ENCODE results near the gene SIGLEC7. TPM values are rescaled to one million over a fixed set of nuclear protein-coding genes. Genes with fewer than 3 reads are reported as not detected.
A peak's percentile ranks its signal among the peaks of the same experiment; 100 is the strongest.

Gene SIGLEC7
- total RNA-seq, 1 donor from 2014 or later = 2.0 TPM

DNA sequence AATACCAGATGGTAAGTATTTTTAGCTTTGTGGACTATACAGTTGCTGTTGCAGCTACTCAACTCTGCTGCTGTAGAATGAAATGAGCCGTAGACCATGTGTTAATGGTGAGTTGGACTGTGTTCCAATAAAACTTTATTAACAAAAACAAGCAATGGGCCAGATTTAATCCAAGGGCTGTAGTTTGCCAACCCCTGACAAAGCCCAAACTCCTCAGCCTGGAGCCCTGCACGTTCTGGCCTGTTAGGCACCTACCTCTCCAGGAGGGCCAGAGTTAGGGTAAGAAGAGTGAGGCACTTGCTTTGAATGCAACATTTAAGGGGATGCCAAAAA lies 46.1 kb downstream of the SIGLEC7 start:
- peak; percentile 15 for DNase-seq (ENCODE audit: low spot score)
- intact Hi-C loops (cut with DNase I) = no loop called here
- ATAC-seq = no peak

DNA sequence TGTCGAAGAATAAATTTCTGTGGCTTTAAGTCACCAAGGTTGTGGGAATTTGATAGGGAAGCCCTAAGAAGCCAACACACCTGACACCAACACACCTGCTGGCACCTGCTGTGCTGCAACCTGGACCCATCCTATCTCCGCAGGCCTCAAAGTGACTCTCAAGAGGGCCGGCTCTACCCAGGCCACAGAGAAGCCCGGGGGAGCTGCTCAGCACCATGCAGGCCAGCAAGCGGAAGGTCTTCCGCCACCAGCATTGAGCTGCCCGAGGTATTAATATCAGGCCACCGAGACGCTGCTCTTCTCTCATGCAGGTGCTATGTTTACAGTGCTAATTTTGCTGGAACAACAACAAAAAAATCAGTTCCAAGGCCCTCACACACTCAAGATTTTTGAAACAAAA lies 50.6 kb downstream of the SIGLEC7 start:
- ATAC-seq (no peak), DNase-seq (ENCODE audit: low spot score) (peak; percentile 15)
- intact Hi-C loops (cut with DNase I) = no loop called here

DNA sequence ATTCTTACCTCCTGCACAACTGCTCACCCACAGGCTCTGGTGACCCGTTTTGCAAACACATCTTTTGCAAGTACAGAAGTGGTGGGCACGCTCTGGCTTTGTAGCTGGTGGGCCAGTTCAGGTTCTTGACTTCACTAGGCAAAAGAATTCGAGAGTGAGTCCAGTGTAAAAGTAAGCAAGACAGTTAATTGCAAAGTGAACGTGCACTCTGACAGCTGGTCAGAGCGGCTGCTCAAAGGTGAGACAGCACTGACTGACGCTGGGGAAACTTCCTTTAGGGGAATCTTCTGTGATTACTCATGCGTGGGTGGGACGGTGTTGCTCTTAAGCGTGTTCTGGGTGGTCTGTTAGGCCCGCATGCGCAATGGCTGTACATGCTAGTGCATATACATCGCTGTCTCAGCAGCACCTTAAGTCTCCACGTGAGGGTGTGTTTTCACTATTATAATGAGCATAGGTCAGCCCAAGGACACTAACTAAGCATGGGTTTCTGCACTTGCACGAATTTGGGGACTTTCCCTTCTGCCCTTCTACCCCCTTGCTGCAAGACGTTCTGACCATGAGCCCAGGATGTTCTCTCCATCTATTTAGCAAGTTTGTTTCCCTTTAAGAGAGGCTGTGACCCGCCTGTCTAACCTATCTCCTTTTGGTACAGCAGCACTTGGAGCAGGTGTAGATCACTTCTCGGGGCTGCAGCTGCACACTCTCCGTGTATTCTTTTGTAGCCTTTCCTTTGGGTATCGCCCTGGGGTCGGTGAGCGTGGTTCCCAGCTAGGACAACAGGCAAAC lies 52.6 kb downstream of the SIGLEC7 start:
- DNase-seq (ENCODE audit: low spot score) (no peak), ATAC-seq (no peak)
- intact Hi-C loops (cut with DNase I) = no loop called here

DNA sequence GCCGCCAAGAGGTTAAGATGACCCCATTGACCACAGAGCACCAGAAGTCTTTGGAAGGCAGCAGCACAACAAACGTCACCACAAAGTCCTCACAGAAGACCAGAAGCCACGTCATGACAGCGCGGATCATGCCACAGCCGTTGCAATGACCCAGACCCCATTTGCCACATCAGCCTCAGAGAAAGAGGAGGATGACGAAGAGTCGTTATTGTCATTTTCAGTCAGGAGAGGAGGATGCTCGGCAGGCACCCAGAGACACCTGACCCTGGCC lies 53.1 kb downstream of the SIGLEC7 start:
- DNase-seq (ENCODE audit: low spot score) (no peak), ATAC-seq (no peak)
- intact Hi-C loops (cut with DNase I) = no loop called here

DNA sequence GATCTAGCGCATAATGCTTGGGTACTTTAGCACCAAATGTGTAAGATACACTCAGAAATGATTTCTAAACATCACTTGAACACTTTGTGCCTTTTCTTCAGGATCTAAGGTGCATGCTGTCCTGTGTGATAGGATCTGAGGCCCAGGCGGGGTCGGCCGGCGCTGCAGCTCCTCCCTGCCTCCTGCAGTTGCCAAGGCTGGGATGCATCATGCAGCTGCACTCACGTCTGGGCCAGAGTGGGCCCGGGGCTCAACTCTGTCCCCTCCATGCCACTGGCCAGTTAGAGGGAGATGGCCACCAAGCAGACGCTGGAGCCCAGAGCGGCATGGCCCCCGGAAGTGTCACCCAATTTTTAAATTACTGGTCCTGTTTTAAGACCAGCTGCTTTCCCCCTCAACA lies 53.5 kb downstream of the SIGLEC7 start:
- DNase-seq (ENCODE audit: low spot score) (no peak), ATAC-seq (no peak)
- intact Hi-C loops (cut with DNase I) = no loop called here

DNA sequence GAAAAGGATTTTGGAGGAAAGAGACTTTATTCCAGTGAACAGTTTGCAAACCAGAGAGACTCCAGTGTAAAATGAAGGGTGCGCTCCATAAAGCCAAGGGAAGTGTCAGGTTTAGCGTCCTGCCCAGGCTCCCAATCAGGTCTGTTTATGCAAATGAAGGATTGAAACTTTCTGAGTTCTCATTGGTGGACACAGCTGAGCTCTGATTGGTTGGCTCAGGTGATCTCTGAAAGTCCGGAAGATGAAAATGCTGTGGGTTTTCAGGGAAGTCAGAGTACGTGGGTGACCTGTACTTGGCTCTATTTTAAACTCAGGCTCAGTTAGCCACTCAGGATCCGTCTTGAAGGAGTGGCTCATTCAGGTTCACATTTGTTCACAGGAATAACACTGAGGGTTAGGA lies 54.1 kb downstream of the SIGLEC7 start:
- DNase-seq (ENCODE audit: low spot score) = no peak
- no peak for ATAC-seq
- intact Hi-C loops (cut with DNase I) = no loop called here

DNA sequence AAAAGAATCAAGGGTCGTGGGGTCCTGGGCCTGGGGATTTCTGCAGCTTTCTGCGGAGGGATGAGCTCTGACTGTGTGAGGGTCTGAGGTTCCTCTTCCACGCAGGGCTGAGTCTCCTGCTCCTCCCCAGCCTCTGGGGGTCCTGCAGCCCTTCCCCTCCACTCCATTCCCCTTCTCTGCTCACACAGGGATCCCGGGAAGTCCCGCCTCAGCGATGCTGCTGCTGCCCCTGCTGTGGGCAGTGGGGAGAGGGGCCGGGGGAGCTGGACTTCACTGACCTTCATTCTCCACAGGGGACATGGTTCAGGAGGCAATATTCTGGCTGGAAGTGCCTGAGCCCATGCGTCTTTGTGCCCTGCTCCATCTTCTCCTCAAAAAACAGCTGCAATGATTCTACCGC lies 56.5 kb downstream of the SIGLEC7 start:
- intact Hi-C loops (cut with DNase I) = no loop called here
- DNase-seq (ENCODE audit: low spot score) (no peak), ATAC-seq (no peak)

DNA sequence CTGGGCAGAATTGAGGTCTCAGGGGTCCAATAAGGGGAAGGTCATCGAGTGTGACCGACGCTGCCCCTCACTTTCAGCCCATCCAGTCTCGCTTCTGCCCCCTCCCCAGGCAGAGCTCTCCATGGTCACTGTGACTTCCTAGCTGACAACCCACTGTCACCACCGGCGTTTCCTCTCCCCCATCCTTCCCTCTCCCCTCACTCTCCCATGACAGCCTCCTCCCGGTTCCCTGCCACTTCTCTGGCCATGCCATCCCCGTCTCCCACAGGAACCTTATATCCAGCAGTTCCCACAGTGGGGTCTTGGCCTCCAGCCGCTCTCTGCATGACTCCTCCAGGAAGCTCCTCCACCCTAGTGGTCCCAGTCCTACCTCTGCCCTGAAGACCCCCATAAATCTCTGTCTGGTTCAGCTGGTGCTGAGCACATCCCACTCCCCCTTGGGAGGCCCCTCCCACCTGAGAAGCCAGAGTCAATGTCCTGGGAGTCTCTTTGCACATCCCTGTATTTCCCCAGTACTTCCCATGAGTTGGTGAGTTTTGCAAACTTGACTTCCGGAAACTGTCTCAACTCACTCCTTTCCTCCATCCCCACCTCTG lies 58.1 kb downstream of the SIGLEC7 start:
- intact Hi-C loops (cut with DNase I) = no loop called here
- no peak for ATAC-seq
- no peak for DNase-seq (ENCODE audit: low spot score)

DNA sequence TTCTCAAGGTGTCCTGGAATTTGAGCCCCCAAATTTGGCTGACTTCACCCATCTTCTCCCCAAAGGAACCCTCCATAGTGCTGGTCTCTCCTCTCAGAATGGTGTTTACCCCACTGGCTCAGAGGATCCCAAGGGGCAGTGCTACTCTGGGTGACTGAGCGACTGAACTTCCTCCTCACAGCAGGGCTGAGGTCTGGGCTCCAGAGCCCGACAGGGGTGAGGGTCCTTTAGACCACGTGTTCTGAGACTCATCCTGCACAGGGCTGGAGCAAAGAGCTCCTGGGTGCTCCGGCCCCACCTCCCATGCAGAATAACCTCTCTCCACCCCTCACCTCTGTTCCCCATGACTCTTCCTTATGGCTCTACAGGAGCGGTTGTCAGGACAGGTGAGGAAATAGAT lies 59.6 kb downstream of the SIGLEC7 start:
- no peak for DNase-seq (ENCODE audit: low spot score)
- intact Hi-C loops (cut with DNase I) = no loop called here
- no peak for ATAC-seq

Other genes starting within 250 kb of the SIGLEC7 start
- 1.1 TPM for gene KLK4, start 230.9 kb upstream of the SIGLEC7 start, total RNA-seq
- not detected for gene KLK5, start 189.3 kb upstream of the SIGLEC7 start, total RNA-seq
- gene KLK6, start 172.7 kb upstream of the SIGLEC7 start, total RNA-seq = 8.8 TPM
- gene KLK7, start 158.4 kb upstream of the SIGLEC7 start, total RNA-seq = 5.5 TPM
- gene KLK8, start 140.7 kb upstream of the SIGLEC7 start, total RNA-seq = 1.8 TPM
- 3.0 TPM for gene KLK10, start 122.6 kb upstream of the SIGLEC7 start, total RNA-seq
- gene KLK11, start 115.7 kb upstream of the SIGLEC7 start, total RNA-seq = 1.1 TPM
- not detected for gene KLK12, start 107.3 kb upstream of the SIGLEC7 start, total RNA-seq
- 0.58 TPM for gene KLK13, start 77.2 kb upstream of the SIGLEC7 start, total RNA-seq
- gene KLK14, start 59.4 kb upstream of the SIGLEC7 start, total RNA-seq = 2.8 TPM
- gene CTU1, start 33.9 kb upstream of the SIGLEC7 start, total RNA-seq = 6.1 TPM
- 5.3 TPM for gene SIGLEC9, start 17.4 kb upstream of the SIGLEC7 start, total RNA-seq
- gene CD33, start 82.8 kb downstream of the SIGLEC7 start, total RNA-seq = 10.7 TPM
- not detected for gene SIGLECL1, start 108.8 kb downstream of the SIGLEC7 start, total RNA-seq
- gene IGLON5, start 169.3 kb downstream of the SIGLEC7 start, total RNA-seq = not detected
- 1.8 TPM for gene VSIG10L, start 199.8 kb downstream of the SIGLEC7 start, total RNA-seq
- 65.0 TPM for gene ETFB, start 224.1 kb downstream of the SIGLEC7 start, total RNA-seq
- 2.4 TPM for gene CLDND2, start 226.7 kb downstream of the SIGLEC7 start, total RNA-seq
- 8.9 TPM for gene NKG7, start 230.4 kb downstream of the SIGLEC7 start, total RNA-seq
- not detected for gene LIM2, start 245.7 kb downstream of the SIGLEC7 start, total RNA-seq
- gene C19orf84, start 248.3 kb downstream of the SIGLEC7 start, total RNA-seq = not detected

All from sciatic nerve (tissue), 2 donors.